Measurements from ENCODE around the gene UBE2L5.
"Not testable (repeated sequence)": the region's sequence is repeated elsewhere in the genome, so short reads cannot be mapped to it uniquely, and the experiment has no call there.

UBE2L5 gene

GRCh38 chr13:30457306-30457891, 35.1 kb downstream of the UBE2L5 start:
- Histone ChIP-seq H3K4me1 (ENCODE audit: insufficient read depth, low read length) (peaks cover 10% of the 10 kb centered on the region), H4K20me1 (ENCODE audit: insufficient read depth, low read length) (peaks cover 11% of the 10 kb centered on the region), H3K4me3 (ENCODE audit: low read depth in 1 of 2, low read length in 2 of 2) (no peak overlapping the region), H3K9ac (ENCODE audit: low read depth, low read length) (no peak overlapping the region), H3K27ac (ENCODE audit: low read length) (no peak overlapping the region), H3K79me2 (ENCODE audit: insufficient read depth, low read length) (peaks cover 12% of the 10 kb centered on the region), H2AFZ (ENCODE audit: low read depth, low read length) (no peak overlapping the region), H3K27me3 (ENCODE audit: insufficient read depth, low read length, poor library complexity) (no peaks in the 10 kb centered on the region), H3K4me2 (ENCODE audit: insufficient read depth, low read length) (no peak overlapping the region), H3K36me3 (ENCODE audit: insufficient read depth, low read length) (peaks cover 29% of the 10 kb centered on the region), H3K9me3 (ENCODE audit: insufficient read depth, low read length, severe bottlenecking) (no peaks in the 10 kb centered on the region)
- peak; percentile 41 for ATAC-seq (ENCODE audit: insufficient read depth, low read depth)
- no peak for DNase-seq
- TF ChIP-seq EZH2 (IDR thresholded peaks at IDR 0.05; ENCODE audit: borderline replicate concordance, low read depth, low read length, severe bottlenecking) = no peak
- TF ChIP-seq CTCF (IDR thresholded peaks at IDR 0.05; ENCODE audit: borderline replicate concordance, extremely low read depth, low read length, poor library complexity, severe bottlenecking) = no peak

- not testable (repeated sequence) for H2AFZ ChIP-seq (ENCODE audit: low read depth, low read length); DNase-seq; ATAC-seq (ENCODE audit: insufficient read depth, low read depth); H3K9ac ChIP-seq (ENCODE audit: low read depth, low read length); H3K27me3 ChIP-seq (ENCODE audit: insufficient read depth, low read length, poor library complexity); H3K9me3 ChIP-seq (ENCODE audit: insufficient read depth, low read length, severe bottlenecking); H3K27ac ChIP-seq (ENCODE audit: low read length)
- H4K20me1 ChIP-seq (ENCODE audit: insufficient read depth, low read length) = peaks cover 24% of the 10 kb centered on the region
- peaks cover 45% of the 10 kb centered on the region for H3K79me2 ChIP-seq (ENCODE audit: insufficient read depth, low read length)
- peak; percentile 51 for TF ChIP-seq CTCF (IDR thresholded peaks at IDR 0.05; ENCODE audit: borderline replicate concordance, extremely low read depth, low read length, poor library complexity, severe bottlenecking)
- H3K36me3 ChIP-seq (ENCODE audit: insufficient read depth, low read length) = peaks cover 51% of the 10 kb centered on the region
- H3K4me1 ChIP-seq (ENCODE audit: insufficient read depth, low read length) = peaks cover 27% of the 10 kb centered on the region
- H3K4me3 ChIP-seq (ENCODE audit: low read depth in 1 of 2, low read length in 2 of 2) = peak overlapping the region in 1 of 2 experiments; percentile 69; a peak in 1 of 4 replicates
- H3K4me2 ChIP-seq (ENCODE audit: insufficient read depth, low read length) = peak overlapping the region; percentile 63; the same call in 1 of the 2 replicates
Measured at GRCh38 chr13:30461279-30462066, 39.2 kb downstream of the UBE2L5 start.

GRCh38 chr13:30463787-30464495, 41.6 kb downstream of the UBE2L5 start:
- DNase-seq (peak; percentile 64), ATAC-seq (ENCODE audit: insufficient read depth, low read depth) (no peak)
- Histone ChIP-seq H3K4me1 (ENCODE audit: insufficient read depth, low read length) (peaks cover 42% of the 10 kb centered on the region), H3K27me3 (ENCODE audit: insufficient read depth, low read length, poor library complexity) (no peaks in the 10 kb centered on the region), H3K4me2 (ENCODE audit: insufficient read depth, low read length) (peak overlapping the region; percentile 63), H3K36me3 (ENCODE audit: insufficient read depth, low read length) (peaks cover 45% of the 10 kb centered on the region), H3K9me3 (ENCODE audit: insufficient read depth, low read length, severe bottlenecking) (no peaks in the 10 kb centered on the region), H3K27ac (ENCODE audit: low read length) (peak overlapping the region; percentile 82), H3K4me3 (ENCODE audit: low read depth in 1 of 2, low read length in 2 of 2) (peak overlapping the region; percentile 59 to 69; a peak in 3 of 4 replicates), H3K79me2 (ENCODE audit: insufficient read depth, low read length) (peaks cover 56% of the 10 kb centered on the region), H2AFZ (ENCODE audit: low read depth, low read length) (no peak overlapping the region), H3K9ac (ENCODE audit: low read depth, low read length) (peak overlapping the region; percentile 83), H4K20me1 (ENCODE audit: insufficient read depth, low read length) (peaks cover 24% of the 10 kb centered on the region)
- TF ChIP-seq CTCF (IDR thresholded peaks at IDR 0.05; ENCODE audit: borderline replicate concordance, extremely low read depth, low read length, poor library complexity, severe bottlenecking) (no peak), EZH2 (IDR thresholded peaks at IDR 0.05; ENCODE audit: borderline replicate concordance, low read depth, low read length, severe bottlenecking) (no peak)
